Activated CD4-positive, alpha-beta T cell treated with anti-CD3 and anti-CD28 coated beads for 1 hour (primary cell): ENCODE results near the gene XCR1.
"Not testable (repeated sequence)": the region's sequence is repeated elsewhere in the genome, so short reads cannot be mapped to it uniquely, and the experiment has no call there.

Experiments used
- DNase-seq: peaks from one replicate; pipeline ENCODE4 v3.0.0-alpha.2; 2020

The XCR1 gene

GRCh38 chr3:46001178-46001577 lies 26.1 kb downstream of the XCR1 start:
- DNase-seq: no peak

- DNase-seq: no peak
Observed at GRCh38 chr3:45997942-45998341, 29.3 kb downstream of the XCR1 start.

GRCh38 chr3:45997499-45997898 lies 29.8 kb downstream of the XCR1 start:
- not testable (repeated sequence) for DNase-seq

- peak; percentile 81 for DNase-seq
Observed at GRCh38 chr3:45995236-45996192, 31.8 kb downstream of the XCR1 start, which contains the start of gene FYCO1. Gene FYCO1 (minus strand): TSS chr3:45995824. CDS start chr3:45984910, 10,914 bp downstream.

GRCh38 chr3:45994419-45995235 lies 32.7 kb downstream of the XCR1 start:
- no peak for DNase-seq

GRCh38 chr3:45993421-45994027 lies 33.8 kb downstream of the XCR1 start:
- DNase-seq: no peak

- DNase-seq: no peak
Observed at GRCh38 chr3:45992821-45993221, 34.5 kb downstream of the XCR1 start.

GRCh38 chr3:45992133-45992729 lies 35.1 kb downstream of the XCR1 start:
- DNase-seq: no peak

GRCh38 chr3:45991341-45991740 lies 35.9 kb downstream of the XCR1 start:
- no peak for DNase-seq

GRCh38 chr3:45990181-45990580 lies 37.1 kb downstream of the XCR1 start:
- no peak for DNase-seq

GRCh38 chr3:45988804-45989203 lies 38.5 kb downstream of the XCR1 start:
- DNase-seq: no peak

GRCh38 chr3:45988362-45988761 lies 38.9 kb downstream of the XCR1 start:
- DNase-seq: no peak

GRCh38 chr3:45987368-45988291 lies 39.7 kb downstream of the XCR1 start:
- no peak for DNase-seq

GRCh38 chr3:45986303-45986982 lies 40.8 kb downstream of the XCR1 start:
- no peak for DNase-seq

GRCh38 chr3:45985532-45986302 lies 41.6 kb downstream of the XCR1 start:
- DNase-seq: no peak

- no peak for DNase-seq
Observed at GRCh38 chr3:45984331-45985312, 42.7 kb downstream of the XCR1 start.

GRCh38 chr3:45983770-45984169 lies 43.5 kb downstream of the XCR1 start:
- DNase-seq: no peak

GRCh38 chr3:45981346-45982074 lies 45.8 kb downstream of the XCR1 start:
- no peak for DNase-seq
